DOHH2 (cell line): ENCODE measurements around the gene SEMA5A.

Experiments
- H3F3A ChIP-seq: fragments of 200-600 bp; sonication (generic), shearing (Covaris generic); 2 replicates; pipeline ENCODE4 v1.6.0; 2016; ENCODE audit warnings: antibody characterized with exemption, mild to moderate bottlenecking; ENCODE audit not compliant: control insufficient read depth, insufficient read depth
- H3K27ac ChIP-seq: fragments of 200-600 bp; sonication (generic); 2 replicates; pipeline ENCODE4 v1.5.1; 2014; ENCODE audit warnings: low read depth, mild to moderate bottlenecking, low read length, moderate library complexity
- H3K27me3 ChIP-seq: fragments of 200-600 bp; sonication (generic); 2 replicates; pipeline ENCODE4 v1.6.1; 2014; ENCODE audit warnings: mild to moderate bottlenecking, low read length, mixed read lengths; ENCODE audit not compliant: control insufficient read depth
- H3K36me3 ChIP-seq: fragments of 200-600 bp; sonication (generic); 2 replicates; pipeline ENCODE4 v1.6.1; 2014; ENCODE audit warnings: mild to moderate bottlenecking, low read length, moderate library complexity, mixed read lengths; ENCODE audit not compliant: control insufficient read depth
- H3K4me1 ChIP-seq: fragments of 200-600 bp; sonication (generic); 2 replicates; pipeline ENCODE4 v1.6.1; 2014; ENCODE audit warnings: mild to moderate bottlenecking, low read length, mixed read lengths; ENCODE audit not compliant: control insufficient read depth
- H3K4me2 ChIP-seq: fragments of 200-600 bp; sonication (generic); 2 replicates; pipeline ENCODE4 v1.6.0; 2014; ENCODE audit warnings: mild to moderate bottlenecking, low read length, moderate library complexity
- H3K4me3 ChIP-seq: fragments of 200-600 bp; sonication (generic); 2 replicates; pipeline ENCODE4 v1.5.1; 2014; ENCODE audit warnings: mild to moderate bottlenecking, low read length, mixed read lengths
- H3K79me2 ChIP-seq: fragments of 200-600 bp; sonication (generic); 2 replicates; pipeline ENCODE4 v1.6.1; 2014; ENCODE audit warnings: mild to moderate bottlenecking, low read length, mixed read lengths; ENCODE audit not compliant: control insufficient read depth
- H3K9me2 ChIP-seq: fragments of 200-600 bp; sonication (generic); replicated peaks from 2 replicates; pipeline ENCODE4 v1.6.1; 2014; ENCODE audit warnings: mild to moderate bottlenecking, low read length, mixed read lengths; ENCODE audit not compliant: control insufficient read depth
- H3K9me3 ChIP-seq: fragments of 200-600 bp; sonication (generic); 2 replicates; pipeline ENCODE4 v1.6.1; 2014; ENCODE audit warnings: antibody characterized with exemption, low read length, mixed read lengths; ENCODE audit not compliant: control insufficient read depth, insufficient read depth
- H4K20me1 ChIP-seq: fragments of 200-600 bp; sonication (generic); 2 replicates; pipeline ENCODE4 v1.6.0; 2014; ENCODE audit warnings: low read depth, mild to moderate bottlenecking, antibody characterized with exemption, low read length, moderate library complexity; ENCODE audit not compliant: control insufficient read depth, insufficient read depth
- CTCF ChIP-seq: fragments of 200-600 bp; sonication (generic); IDR thresholded peaks from one replicate; pipeline ENCODE4 v1.5.1; 2014; ENCODE audit warnings: antibody characterized with exemption, mild to moderate bottlenecking, low read depth, low read length; ENCODE audit not compliant: poor library complexity, severe bottlenecking
- EZH2phosphoT487 ChIP-seq: fragments of 200-600 bp; sonication (generic); IDR thresholded peaks from 2 replicates; pipeline ENCODE4 v1.6.1; 2017; ENCODE audit warnings: borderline replicate concordance, mild to moderate bottlenecking, antibody characterized with exemption, low read length, moderate library complexity, mixed read lengths

Gene SEMA5A

GRCh38 chr5:9388941-9389674, 156.8 kb downstream of the SEMA5A start:
- Histone ChIP-seq H3K4me3 (no peak overlapping the region), H3F3A (no peaks in the 10 kb centered on the region), H3K36me3 (no peaks in the 10 kb centered on the region), H3K4me2 (no peak overlapping the region), H3K27ac (no peak overlapping the region), H3K9me2 (no peaks in the 10 kb centered on the region), H3K9me3 (no peaks in the 10 kb centered on the region), H3K4me1 (no peaks in the 10 kb centered on the region), H4K20me1 (no peaks in the 10 kb centered on the region), H3K79me2 (no peaks in the 10 kb centered on the region), H3K27me3 (no peaks in the 10 kb centered on the region)
- TF ChIP-seq EZH2phosphoT487 (no peak), CTCF (no peak)

DNA sequence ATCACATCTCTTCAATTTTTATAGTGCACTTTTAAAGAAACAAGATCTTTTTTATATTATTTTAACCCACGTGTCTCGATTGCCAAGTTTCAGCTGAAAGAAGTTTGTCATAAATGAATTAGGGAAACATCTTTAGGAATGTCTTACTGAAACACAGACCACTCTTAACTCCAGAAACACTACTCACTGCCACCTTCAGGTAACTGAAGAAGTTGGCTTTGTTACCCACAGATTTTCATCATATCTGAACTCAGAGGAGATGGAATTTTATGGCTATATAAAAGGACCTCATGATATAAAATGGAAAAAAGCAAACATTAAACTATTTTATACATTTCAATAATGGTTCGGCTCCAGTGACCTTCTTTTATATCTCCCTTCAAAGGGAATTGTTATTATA, 158.0 kb downstream of the SEMA5A start:
- TF ChIP-seq EZH2phosphoT487 (no peak), CTCF (no peak)
- Histone ChIP-seq H3K4me3 (no peak overlapping the region), H3K9me2 (no peaks in the 10 kb centered on the region), H3K4me1 (no peaks in the 10 kb centered on the region), H3K9me3 (no peaks in the 10 kb centered on the region), H3K27ac (no peak overlapping the region), H4K20me1 (no peaks in the 10 kb centered on the region), H3K36me3 (no peaks in the 10 kb centered on the region), H3F3A (no peaks in the 10 kb centered on the region), H3K27me3 (no peaks in the 10 kb centered on the region), H3K4me2 (no peak overlapping the region), H3K79me2 (no peaks in the 10 kb centered on the region)

DNA sequence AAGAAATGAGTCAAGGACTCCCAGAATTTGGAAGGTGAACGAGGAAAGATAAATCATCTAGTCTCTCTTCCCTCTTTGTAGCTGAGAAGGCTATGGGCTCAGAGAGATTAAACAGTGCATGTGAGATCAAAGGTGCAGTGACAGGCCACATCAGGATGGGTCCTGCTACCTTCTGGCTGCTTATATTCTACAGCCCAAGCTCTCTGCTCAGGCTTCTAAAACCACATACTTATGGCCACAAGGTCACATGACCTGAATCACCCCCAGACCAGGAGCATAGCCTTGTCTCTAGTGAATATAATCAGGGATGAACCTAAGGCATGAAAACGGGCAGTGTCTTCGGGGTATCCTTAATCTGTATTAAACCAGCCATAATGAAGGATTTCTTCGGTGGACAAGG, 158.9 kb downstream of the SEMA5A start:
- Histone ChIP-seq H3K4me1 (no peaks in the 10 kb centered on the region), H3K36me3 (no peaks in the 10 kb centered on the region), H3K4me2 (no peak overlapping the region), H3K27me3 (no peaks in the 10 kb centered on the region), H3K9me2 (no peaks in the 10 kb centered on the region), H3K27ac (no peak overlapping the region), H3F3A (no peaks in the 10 kb centered on the region), H3K9me3 (no peaks in the 10 kb centered on the region), H4K20me1 (no peaks in the 10 kb centered on the region), H3K4me3 (no peak overlapping the region), H3K79me2 (no peaks in the 10 kb centered on the region)
- TF ChIP-seq CTCF = no peak
- TF ChIP-seq EZH2phosphoT487 = no peak
